Neuron (in vitro differentiated cells): ENCODE results near the gene GNAS.
"Not testable (repeated sequence)": the region's sequence is repeated elsewhere in the genome, so short reads cannot be mapped to it uniquely, and the experiment has no call there.

Experiments used
- H2AFZ ChIP-seq: one replicate; pipeline ENCODE4 v1.6.1; 2013; ENCODE audit warnings: low read depth, mild to moderate bottlenecking, inconsistent platforms, low read length, moderate library complexity
- H3K27me3 ChIP-seq: one replicate; pipeline ENCODE4 v1.6.1; 2013; ENCODE audit warnings: low read length; ENCODE audit not compliant: insufficient read depth
- H3K36me3 ChIP-seq: one replicate; pipeline ENCODE4 v1.6.1; 2013; ENCODE audit warnings: low read length; ENCODE audit not compliant: insufficient read depth
- H3K4me1 ChIP-seq: one replicate; pipeline ENCODE4 v1.6.1; 2013; ENCODE audit warnings: low read length; ENCODE audit not compliant: insufficient read depth
- H3K4me3 ChIP-seq: 2 replicates; pipeline ENCODE4 v1.5.1; 2013; ENCODE audit warnings: mild to moderate bottlenecking, low read length, moderate library complexity
- H3K9me3 ChIP-seq: one replicate; pipeline ENCODE4 v1.6.1; 2013; ENCODE audit warnings: low read length

The GNAS gene

DNA sequence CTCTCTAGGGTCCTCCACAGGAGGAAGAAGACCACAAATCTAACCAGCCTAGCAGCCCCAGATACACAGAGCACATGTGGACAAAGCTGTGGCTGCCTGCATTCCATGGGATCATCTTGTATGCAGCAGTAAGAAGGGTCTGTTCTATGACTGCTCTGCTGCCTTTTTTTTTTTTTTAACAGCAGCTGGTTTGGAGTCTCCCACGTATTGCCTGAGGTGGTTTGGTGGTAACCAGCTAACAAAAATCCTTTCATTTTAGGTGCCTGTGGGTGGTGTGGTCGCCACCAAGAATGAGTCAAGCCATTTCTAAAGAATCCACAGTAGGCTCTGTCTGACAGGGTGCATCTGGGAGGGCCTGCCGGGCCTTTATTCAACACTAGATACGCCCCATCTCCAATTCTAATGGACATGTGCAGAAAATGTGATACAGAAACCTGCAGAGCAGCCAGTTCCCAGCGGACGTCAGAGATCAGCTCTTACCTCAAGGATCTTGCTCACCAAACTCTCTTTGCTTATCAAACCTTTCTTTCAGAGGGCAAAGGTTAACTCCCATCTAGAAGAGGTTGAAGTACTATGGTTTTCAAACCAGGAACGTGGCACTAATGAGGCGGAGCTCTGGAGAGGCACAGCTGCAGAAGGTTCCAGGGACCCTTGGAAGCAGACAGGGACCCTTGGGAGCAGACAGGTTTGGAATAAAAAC, 33.8 kb upstream of the GNAS start:
- Histone ChIP-seq H3K4me1 (no peaks in the 10 kb centered on the region), H3K4me3 (no peak overlapping the region), H3K27me3 (peaks cover 24% of the 10 kb centered on the region), H2AFZ (no peak overlapping the region), H3K9me3 (peaks cover 5% of the 10 kb centered on the region), H3K36me3 (no peaks in the 10 kb centered on the region)

DNA sequence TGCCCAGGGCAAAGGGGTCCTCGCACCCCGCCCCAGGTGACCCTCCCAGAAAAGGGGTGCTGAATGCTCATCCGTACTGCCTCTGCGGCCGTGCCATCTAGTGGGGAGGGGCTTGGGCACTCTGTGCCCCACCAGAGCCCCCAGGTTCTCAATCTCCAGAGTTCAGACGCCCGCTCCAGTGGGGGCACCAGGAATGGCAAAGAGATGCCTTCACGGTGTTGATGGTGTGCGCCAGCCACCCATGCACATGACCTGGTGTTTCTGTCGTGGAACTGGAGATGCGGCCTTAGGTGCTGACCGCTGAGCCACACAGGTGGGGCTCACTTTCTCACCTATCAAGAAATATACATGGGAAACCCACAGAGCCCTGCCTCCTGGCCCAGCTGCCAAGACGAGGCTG, 32.6 kb upstream of the GNAS start:
- no peaks in the 10 kb centered on the region for H3K4me1 ChIP-seq

DNA sequence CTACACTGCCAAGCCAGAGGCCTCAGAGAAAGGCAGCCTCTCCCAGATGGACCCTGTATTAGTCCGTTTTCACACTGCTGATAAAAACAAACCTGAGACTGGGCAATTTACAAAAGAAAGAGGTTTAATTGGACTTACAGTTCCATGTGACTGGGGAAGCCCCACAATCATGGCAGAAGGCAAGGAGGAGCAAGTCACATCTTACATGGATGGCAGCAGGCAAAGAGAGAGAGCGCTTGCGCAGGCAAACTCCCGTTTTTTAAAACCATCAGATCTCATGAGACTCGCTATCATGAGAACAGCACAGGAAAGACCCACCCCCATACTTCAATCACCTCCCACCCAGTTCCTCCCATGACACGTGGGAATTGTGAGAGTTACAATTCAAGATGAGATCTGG, 32.0 kb upstream of the GNAS start:
- peaks cover 31% of the 10 kb centered on the region for H3K27me3 ChIP-seq
- not testable (repeated sequence) for H3K36me3 ChIP-seq, H3K9me3 ChIP-seq, H2AFZ ChIP-seq, H3K4me1 ChIP-seq, H3K4me3 ChIP-seq

More for the DNA sequence above, 32.6 kb upstream of the GNAS start:
- H3K27me3 ChIP-seq, result peaks cover 31% of the 10 kb centered on the region
- no peak overlapping the region for H3K4me3 ChIP-seq
- no peaks in the 10 kb centered on the region for H3K36me3 ChIP-seq
- no peak overlapping the region for H2AFZ ChIP-seq
- peaks cover 5% of the 10 kb centered on the region for H3K9me3 ChIP-seq

DNA sequence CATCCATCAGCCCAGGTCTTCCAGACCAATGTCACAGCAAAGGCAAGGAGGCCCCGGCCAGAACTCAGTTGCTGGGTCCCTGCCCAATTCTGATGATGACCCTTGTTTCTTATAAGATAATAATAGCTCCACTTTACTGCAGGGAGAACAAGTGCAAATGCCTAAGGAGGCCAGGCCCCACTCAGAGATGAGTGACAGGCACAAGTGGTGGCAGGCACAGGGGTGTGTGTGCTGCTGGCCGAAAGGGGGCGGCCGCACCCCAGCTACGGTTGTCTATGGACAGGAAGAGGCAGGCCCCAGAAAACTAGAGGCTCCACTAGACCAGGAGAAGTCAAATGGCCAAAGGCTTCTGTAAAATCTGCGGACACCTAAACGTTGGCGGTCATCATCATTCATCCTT, 30.4 kb upstream of the GNAS start:
- H3K9me3 ChIP-seq, result peaks cover 5% of the 10 kb centered on the region
- peaks cover 31% of the 10 kb centered on the region for H3K27me3 ChIP-seq
- no peak overlapping the region for H2AFZ ChIP-seq
- no peaks in the 10 kb centered on the region for H3K36me3 ChIP-seq
- H3K4me3 ChIP-seq, result no peak overlapping the region
- no peaks in the 10 kb centered on the region for H3K4me1 ChIP-seq

DNA sequence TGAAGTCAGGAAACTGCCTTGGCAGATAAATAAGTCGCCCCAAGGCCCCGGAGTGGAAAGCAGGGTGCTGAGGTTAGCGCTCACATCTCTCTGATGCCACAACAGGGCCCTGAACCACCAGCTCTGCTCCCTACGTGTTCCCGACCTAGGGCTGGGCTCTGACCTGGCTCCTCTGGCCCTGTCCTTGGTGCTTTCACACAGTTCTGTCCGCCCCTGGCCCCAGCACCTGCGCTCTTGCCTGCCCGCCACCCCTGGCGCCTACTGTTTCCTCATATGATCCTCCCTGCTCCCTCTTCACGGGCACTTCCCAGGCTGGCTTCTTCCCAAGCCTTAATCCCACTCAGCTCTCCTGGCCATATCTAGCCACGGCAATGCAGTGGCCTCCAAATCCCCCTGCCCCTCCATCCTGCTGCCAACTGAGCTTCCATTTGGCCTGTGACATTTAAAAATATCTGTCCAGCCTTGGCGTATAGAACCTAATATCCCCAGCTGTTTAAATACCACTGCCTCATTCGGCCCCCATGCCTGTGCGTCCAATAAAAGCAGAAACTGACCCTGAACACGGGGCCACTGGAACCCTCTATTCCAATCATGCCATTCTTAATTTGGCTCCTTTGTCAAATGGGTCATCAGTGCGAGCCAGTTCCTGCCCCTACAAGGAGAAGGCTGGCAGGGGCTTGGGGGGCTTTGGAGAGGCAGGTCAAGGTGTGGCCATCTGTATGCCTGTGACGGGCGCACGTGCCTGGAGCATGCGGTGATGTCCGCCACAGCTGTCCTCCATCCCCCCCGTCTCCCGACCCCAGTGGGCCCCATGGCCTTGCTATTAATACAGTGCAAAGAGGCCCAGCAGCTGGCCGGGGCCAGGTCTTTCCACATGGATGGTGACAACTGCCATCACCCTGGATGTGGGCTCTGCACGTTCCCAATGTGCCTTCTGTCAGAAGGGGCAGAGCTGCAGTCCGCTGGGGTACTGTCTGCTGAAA, 29.5 kb upstream of the GNAS start:
- peaks cover 33% of the 10 kb centered on the region for H3K27me3 ChIP-seq

DNA sequence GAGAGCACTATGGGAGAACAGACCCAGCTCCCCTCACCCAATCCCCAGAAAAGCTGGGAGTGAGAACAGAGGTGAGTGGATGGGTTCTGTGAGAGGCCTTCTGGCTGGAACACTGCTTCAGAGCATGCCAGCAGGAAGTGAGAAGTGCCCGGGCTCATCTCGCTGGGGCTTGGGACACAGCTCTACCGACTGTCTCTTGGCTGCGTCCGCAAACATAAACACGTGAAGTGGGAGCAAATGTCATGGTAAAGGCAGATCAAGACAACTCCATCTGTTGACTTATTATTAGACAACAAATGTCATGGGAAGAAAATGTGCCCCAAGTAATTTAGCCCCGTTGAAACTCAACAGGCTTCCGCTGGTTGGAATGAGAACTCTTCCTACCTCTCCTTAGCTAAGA, 27.7 kb upstream of the GNAS start:
- H3K4me3 ChIP-seq, result no peak overlapping the region
- H3K9me3 ChIP-seq, result peaks cover 5% of the 10 kb centered on the region
- H2AFZ ChIP-seq, result no peak overlapping the region
- H3K36me3 ChIP-seq, result no peaks in the 10 kb centered on the region
- H3K4me1 ChIP-seq, result no peaks in the 10 kb centered on the region
- peaks cover 31% of the 10 kb centered on the region for H3K27me3 ChIP-seq

More for the DNA sequence above, 29.5 kb upstream of the GNAS start:
- Histone ChIP-seq H2AFZ (no peak overlapping the region), H3K4me1 (no peaks in the 10 kb centered on the region), H3K36me3 (no peaks in the 10 kb centered on the region), H3K9me3 (peaks cover 5% of the 10 kb centered on the region), H3K4me3 (no peak overlapping the region)

DNA sequence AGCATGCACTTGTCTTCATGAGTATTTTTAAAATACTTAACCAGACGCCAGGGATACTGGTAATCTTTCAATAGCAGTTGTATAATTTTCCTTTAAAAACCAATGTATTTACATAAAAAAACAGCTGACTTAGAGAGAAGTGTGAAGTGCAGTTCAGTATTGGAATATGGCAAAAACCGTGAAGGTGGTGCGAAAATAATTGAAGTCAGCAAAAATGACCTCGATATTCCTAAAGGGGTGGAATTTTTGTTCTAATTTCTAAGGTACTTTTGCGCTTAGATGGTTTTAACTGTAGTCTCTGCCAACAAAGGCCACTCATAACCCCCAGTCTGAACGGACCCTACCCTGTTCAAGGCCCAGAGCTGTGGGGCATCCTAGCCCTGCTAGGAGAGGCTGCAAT, 27.1 kb upstream of the GNAS start:
- Histone ChIP-seq H3K4me3 (no peak overlapping the region), H3K36me3 (no peaks in the 10 kb centered on the region), H3K27me3 (peaks cover 31% of the 10 kb centered on the region), H3K4me1 (no peaks in the 10 kb centered on the region), H2AFZ (no peak overlapping the region), H3K9me3 (peaks cover 3% of the 10 kb centered on the region)

DNA sequence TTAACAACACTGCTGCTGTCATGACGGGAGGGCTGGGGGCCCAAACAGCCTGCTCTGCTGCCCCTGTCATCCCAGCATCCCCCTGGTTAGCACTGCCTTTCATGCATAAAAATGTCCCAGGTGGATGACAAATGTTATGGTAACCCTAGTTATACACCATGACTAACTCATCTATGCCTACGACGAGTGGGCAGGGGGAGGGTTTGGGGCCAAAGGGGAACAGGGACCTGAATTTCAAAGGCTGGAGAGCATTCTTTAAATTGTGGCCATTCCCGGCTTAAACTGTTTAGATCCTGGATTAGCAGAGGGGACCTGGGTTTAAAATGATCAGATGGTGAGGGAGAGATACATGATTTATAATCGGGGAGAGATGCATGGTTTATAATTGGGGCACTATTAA, 26.2 kb upstream of the GNAS start:
- Histone ChIP-seq H3K27me3 (peaks cover 27% of the 10 kb centered on the region), H3K9me3 (no peaks in the 10 kb centered on the region), H3K4me1 (no peaks in the 10 kb centered on the region), H3K4me3 (no peak overlapping the region), H3K36me3 (no peaks in the 10 kb centered on the region), H2AFZ (no peak overlapping the region)

DNA sequence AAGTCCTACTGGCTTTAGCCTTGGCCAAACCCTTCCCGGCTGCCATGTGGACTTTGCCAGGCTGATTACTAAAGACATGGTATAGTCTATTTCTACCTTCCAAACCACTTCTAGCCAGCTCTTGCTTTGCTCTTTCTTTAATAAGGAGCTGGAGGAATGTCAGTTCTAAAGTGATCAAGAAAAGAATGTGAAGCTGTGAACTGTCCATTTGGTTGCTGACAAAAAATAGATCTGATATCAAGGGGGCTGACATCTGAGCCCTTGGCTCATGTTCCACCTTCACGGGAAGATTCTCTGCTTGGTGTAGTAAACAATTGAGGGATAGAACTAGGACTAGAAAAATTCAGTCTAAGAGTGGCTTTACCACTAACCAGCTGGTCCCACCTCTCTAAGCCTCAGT, 24.4 kb upstream of the GNAS start:
- no peaks in the 10 kb centered on the region for H3K9me3 ChIP-seq
- no peak overlapping the region for H3K4me3 ChIP-seq
- no peaks in the 10 kb centered on the region for H3K36me3 ChIP-seq
- H2AFZ ChIP-seq, result no peak overlapping the region
- peaks cover 21% of the 10 kb centered on the region for H3K27me3 ChIP-seq
- H3K4me1 ChIP-seq, result no peaks in the 10 kb centered on the region

DNA sequence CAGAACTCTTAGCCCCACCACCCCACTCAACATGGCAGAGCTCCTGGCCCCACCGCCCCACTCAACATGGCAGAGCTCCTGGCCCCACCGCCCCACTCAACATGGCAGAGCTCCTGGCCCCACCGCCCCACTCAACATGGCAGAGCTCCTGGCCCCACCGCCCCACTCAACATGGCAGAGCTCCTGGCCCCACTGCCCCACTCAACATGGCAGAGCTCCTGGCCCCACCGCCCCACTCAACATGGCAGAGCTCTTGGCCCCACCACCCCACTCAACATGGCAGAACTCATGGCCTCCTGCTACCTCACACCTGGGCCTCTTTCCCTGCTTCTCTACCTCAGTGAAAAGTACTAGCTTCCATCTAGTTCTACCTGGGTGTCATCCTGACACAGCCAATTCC, 23.7 kb upstream of the GNAS start:
- peaks cover 14% of the 10 kb centered on the region for H3K27me3 ChIP-seq
- H2AFZ ChIP-seq, H3K4me1 ChIP-seq, H3K9me3 ChIP-seq, H3K36me3 ChIP-seq, H3K4me3 ChIP-seq: not testable (repeated sequence)

DNA sequence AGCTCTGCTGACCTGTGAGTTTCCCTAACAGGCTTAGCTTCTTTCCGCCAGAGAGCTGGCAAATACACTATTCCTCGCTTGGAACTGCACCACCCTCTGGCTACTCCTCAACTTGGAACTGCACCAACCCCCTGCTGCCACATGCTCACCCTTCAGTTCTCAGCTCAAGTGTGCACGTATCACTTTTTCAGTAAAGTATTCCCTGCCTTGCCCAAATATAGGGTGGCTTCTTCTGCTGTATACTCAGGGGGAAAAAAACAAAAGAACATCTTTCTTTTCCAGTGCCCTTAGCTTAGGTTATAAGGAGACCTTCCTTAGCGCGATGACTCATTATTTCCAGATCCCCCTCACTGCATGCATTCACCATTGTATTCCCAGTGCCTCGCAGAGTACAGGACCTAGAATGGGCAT, 23.0 kb upstream of the GNAS start:
- Histone ChIP-seq H3K4me1 (no peaks in the 10 kb centered on the region), H3K4me3 (no peak overlapping the region), H3K9me3 (no peaks in the 10 kb centered on the region), H2AFZ (no peak overlapping the region), H3K36me3 (no peaks in the 10 kb centered on the region), H3K27me3 (peaks cover 17% of the 10 kb centered on the region)

DNA sequence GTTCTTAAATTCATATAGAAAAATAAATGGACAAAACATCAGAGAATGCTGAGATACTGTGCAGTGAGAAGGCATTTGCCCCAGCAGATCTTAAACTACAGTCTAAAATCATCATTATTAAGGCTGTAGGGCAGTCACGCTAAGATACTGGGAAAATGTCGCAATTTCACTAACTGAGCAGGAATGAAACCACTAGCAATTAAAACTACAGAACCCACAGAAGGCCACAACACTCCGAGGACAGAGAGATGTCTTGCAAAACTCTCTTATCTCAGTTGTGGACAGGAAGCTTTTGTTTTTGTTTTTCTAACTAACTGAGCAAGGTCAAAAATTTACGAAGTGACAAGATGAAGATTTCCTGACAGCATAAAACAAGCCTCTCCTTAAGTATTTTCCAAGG, 20.1 kb upstream of the GNAS start:
- Histone ChIP-seq H3K27me3 (peaks cover 37% of the 10 kb centered on the region), H2AFZ (no peak overlapping the region), H3K36me3 (no peaks in the 10 kb centered on the region), H3K4me3 (no peak overlapping the region), H3K4me1 (no peaks in the 10 kb centered on the region), H3K9me3 (no peaks in the 10 kb centered on the region)

DNA sequence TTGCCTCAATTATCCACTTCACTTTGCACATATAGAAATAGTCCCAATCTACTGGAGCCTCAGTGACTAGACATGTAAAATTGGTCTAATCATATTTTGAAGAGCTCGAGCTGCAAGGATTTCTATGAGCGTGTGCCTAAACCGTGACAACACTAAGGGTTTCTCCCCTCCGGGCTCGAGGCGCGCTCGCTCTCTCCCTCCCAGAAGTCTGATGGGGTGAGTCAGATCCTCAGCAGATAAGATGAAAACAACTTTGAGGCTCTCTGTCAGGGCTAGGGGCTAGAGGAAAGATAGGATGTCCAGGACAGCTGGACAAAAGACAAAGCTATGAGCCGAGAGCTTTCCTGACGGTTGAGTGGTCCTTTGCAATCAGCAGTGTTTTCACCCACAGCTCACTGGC, 18.6 kb upstream of the GNAS start:
- no peak overlapping the region for H2AFZ ChIP-seq
- peaks cover 2% of the 10 kb centered on the region for H3K4me1 ChIP-seq
- H3K4me3 ChIP-seq, result no peak overlapping the region
- H3K27me3 ChIP-seq, result peaks cover 50% of the 10 kb centered on the region
- no peaks in the 10 kb centered on the region for H3K9me3 ChIP-seq
- H3K36me3 ChIP-seq, result no peaks in the 10 kb centered on the region
